Measurements from ENCODE around the gene MITD1. TPM values are rescaled to one million over a fixed set of nuclear protein-coding genes. Genes with fewer than 3 reads are reported as not detected.
A peak's percentile ranks its signal among the peaks of the same experiment; 100 is the strongest.

The MITD1 gene
- total RNA-seq, 1 donor from 2014 or later: 28.1 TPM

GRCh38 chr2:99169534-99169933 is 11.3 kb downstream of the MITD1 start:
- DNase-seq (no peak), ATAC-seq (no peak)
- Histone ChIP-seq H3K36me3 (peaks cover 77% of the 10 kb centered on the region), H3K27ac (no peak overlapping the region), H3K9me3 (no peaks in the 10 kb centered on the region), H3K27me3 (ENCODE audit: low read depth) (no peaks in the 10 kb centered on the region), H3K4me1 (peaks cover 8% of the 10 kb centered on the region), H3K4me3 (no peak overlapping the region)
- TF ChIP-seq CTCF (IDR thresholded peaks at IDR 0.05): no peak
- intact Hi-C loops (cut with DNase I): no loop called here

- no peak overlapping the region for H3K4me3 ChIP-seq
- no peak overlapping the region for H3K27ac ChIP-seq
- peaks cover 8% of the 10 kb centered on the region for H3K4me1 ChIP-seq
- H3K27me3 ChIP-seq (ENCODE audit: low read depth): no peaks in the 10 kb centered on the region
- TF ChIP-seq CTCF (IDR thresholded peaks at IDR 0.05): no peak
- no peak for DNase-seq
- H3K36me3 ChIP-seq: peaks cover 58% of the 10 kb centered on the region
- intact Hi-C loops (cut with DNase I): no loop called here
- H3K9me3 ChIP-seq: no peaks in the 10 kb centered on the region
- ATAC-seq: peak; percentile 93 to 95
Measured at GRCh38 chr2:99166218-99166617, 14.6 kb downstream of the MITD1 start.

- TF ChIP-seq CTCF (IDR thresholded peaks at IDR 0.05): no peak
- H3K4me3 ChIP-seq: no peak overlapping the region
- no peak for ATAC-seq
- DNase-seq: no peak
- H3K27me3 ChIP-seq (ENCODE audit: low read depth): no peaks in the 10 kb centered on the region
- H3K9me3 ChIP-seq: no peaks in the 10 kb centered on the region
- intact Hi-C loops (cut with DNase I): no loop called here
- H3K36me3 ChIP-seq: peaks cover 43% of the 10 kb centered on the region
- peaks cover 12% of the 10 kb centered on the region for H3K4me1 ChIP-seq
- H3K27ac ChIP-seq: no peak overlapping the region
Measured at GRCh38 chr2:99159594-99159993, 21.3 kb downstream of the MITD1 start.

- intact Hi-C loops (cut with DNase I): no loop called here
- H3K27me3 ChIP-seq (ENCODE audit: low read depth): no peaks in the 10 kb centered on the region
- no peak overlapping the region for H3K4me3 ChIP-seq
- no peak for TF ChIP-seq CTCF (IDR thresholded peaks at IDR 0.05)
- peaks cover 43% of the 10 kb centered on the region for H3K36me3 ChIP-seq
- H3K9me3 ChIP-seq: no peaks in the 10 kb centered on the region
- H3K4me1 ChIP-seq: peaks cover 20% of the 10 kb centered on the region
- ATAC-seq (no peak), DNase-seq (no peak)
- no peak overlapping the region for H3K27ac ChIP-seq
Measured at GRCh38 chr2:99158599-99158998, 22.3 kb downstream of the MITD1 start.

GRCh38 chr2:99156891-99157290 is 24.0 kb downstream of the MITD1 start:
- H3K36me3 ChIP-seq: peaks cover 37% of the 10 kb centered on the region
- H3K27ac ChIP-seq: no peak overlapping the region
- no peaks in the 10 kb centered on the region for H3K27me3 ChIP-seq (ENCODE audit: low read depth)
- no peak for DNase-seq
- no peak overlapping the region for H3K4me3 ChIP-seq
- peaks cover 22% of the 10 kb centered on the region for H3K4me1 ChIP-seq
- no peaks in the 10 kb centered on the region for H3K9me3 ChIP-seq
- no peak for TF ChIP-seq CTCF (IDR thresholded peaks at IDR 0.05)
- intact Hi-C loops (cut with DNase I): no loop called here
- ATAC-seq: no peak
